Measurements from ENCODE around the gene MMS19.
"Not testable (repeated sequence)": the region's sequence is repeated elsewhere in the genome, so short reads cannot be mapped to it uniquely, and the experiment has no call there.

The MMS19 gene

DNA sequence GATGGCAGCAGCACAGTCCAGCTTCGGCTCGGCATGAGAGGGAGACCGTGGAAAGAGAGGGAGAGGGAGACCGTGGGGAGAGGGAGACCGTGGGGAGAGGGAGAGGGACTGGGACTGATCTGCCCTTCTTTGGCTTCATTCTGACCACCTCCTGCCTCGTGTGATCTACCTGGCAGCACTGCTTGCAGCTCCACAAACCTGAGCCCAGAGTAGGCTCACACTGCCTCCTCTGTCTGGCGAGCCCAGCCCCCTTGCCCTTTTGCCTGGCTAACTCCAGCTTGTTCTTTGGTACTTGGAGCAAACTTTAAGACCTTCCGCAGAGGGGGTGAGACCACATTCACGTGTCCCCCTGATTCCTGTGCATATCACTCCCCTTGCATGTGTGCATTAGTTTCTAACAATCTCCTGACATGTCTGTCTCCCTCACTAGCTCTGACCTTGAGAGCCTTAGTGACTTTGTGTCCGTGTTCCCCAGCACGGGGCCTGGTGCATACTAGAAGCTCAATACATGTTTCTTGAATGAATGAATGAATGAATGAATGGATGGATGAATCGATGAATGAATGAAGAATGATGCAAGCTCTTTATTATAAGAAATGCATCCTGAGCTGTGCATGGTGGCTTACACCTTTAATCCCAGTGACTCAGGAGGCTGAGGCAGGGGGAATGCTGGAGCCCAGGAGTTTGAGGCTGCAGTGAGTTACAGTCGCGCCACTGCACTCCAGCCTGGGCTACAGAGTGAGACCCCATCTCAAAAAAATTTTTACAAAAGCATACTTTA is 31.7 kb upstream of the MMS19 start:
- Histone ChIP-seq H4K20me1 (ENCODE audit: control insufficient read depth, insufficient read depth, low read depth, low read length) (no peaks in the 10 kb centered on the region), H3K36me3 (ENCODE audit: control insufficient read depth, low read length) (no peaks in the 10 kb centered on the region), H3K4me3 (ENCODE audit: low read length) (no peak overlapping the region), H3K79me2 (ENCODE audit: control insufficient read depth, low read length) (no peaks in the 10 kb centered on the region), H3K27ac (ENCODE audit: low read depth, low read length) (no peak overlapping the region), H3F3A (ENCODE audit: control insufficient read depth, insufficient read depth) (no peaks in the 10 kb centered on the region), H3K27me3 (ENCODE audit: control insufficient read depth, low read length) (peaks cover 2% of the 10 kb centered on the region; the same call in 1 of the 2 replicates), H3K4me2 (ENCODE audit: low read length) (no peak overlapping the region), H3K9me2 (replicated peaks; ENCODE audit: control insufficient read depth, low read length) (no peaks in the 10 kb centered on the region), H3K4me1 (ENCODE audit: control insufficient read depth, low read length) (no peaks in the 10 kb centered on the region), H3K9me3 (ENCODE audit: control insufficient read depth, insufficient read depth, low read length) (no peaks in the 10 kb centered on the region)
- no peak for TF ChIP-seq EZH2phosphoT487 (IDR thresholded peaks at IDR 0.05; ENCODE audit: borderline replicate concordance, low read length)
- TF ChIP-seq, protein P1, sequence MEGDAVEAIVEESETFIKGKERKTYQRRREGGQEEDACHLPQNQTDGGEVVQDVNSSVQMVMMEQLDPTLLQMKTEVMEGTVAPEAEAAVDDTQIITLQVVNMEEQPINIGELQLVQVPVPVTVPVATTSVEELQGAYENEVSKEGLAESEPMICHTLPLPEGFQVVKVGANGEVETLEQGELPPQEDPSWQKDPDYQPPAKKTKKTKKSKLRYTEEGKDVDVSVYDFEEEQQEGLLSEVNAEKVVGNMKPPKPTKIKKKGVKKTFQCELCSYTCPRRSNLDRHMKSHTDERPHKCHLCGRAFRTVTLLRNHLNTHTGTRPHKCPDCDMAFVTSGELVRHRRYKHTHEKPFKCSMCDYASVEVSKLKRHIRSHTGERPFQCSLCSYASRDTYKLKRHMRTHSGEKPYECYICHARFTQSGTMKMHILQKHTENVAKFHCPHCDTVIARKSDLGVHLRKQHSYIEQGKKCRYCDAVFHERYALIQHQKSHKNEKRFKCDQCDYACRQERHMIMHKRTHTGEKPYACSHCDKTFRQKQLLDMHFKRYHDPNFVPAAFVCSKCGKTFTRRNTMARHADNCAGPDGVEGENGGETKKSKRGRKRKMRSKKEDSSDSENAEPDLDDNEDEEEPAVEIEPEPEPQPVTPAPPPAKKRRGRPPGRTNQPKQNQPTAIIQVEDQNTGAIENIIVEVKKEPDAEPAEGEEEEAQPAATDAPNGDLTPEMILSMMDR (IDR thresholded peaks at IDR 0.05; ENCODE audit: low read depth, low read length, poor library complexity, severe bottlenecking), result no peak

DNA sequence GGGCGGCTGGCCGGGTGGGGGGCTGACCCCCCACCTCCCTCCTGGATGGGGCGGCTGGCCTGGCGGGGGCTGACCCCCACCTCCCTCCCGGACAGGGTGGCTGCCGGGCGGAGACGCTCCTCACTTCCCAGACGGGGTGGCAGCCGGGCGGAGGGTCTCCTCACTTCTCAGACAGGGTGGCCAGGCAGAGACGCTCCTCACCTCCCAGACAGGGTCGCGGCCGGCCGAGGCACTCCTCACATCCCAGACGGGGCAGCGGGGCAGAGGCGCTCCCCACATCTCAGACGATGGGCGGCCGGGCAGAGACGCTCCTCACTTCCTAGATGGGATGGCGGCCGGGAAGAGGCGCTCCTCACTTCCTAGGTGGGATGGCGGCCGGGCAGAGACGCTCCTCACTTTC is 30.7 kb upstream of the MMS19 start:
- not testable (repeated sequence) for H3F3A ChIP-seq (ENCODE audit: control insufficient read depth, insufficient read depth); H3K4me3 ChIP-seq (ENCODE audit: low read length); H3K4me2 ChIP-seq (ENCODE audit: low read length); H3K79me2 ChIP-seq (ENCODE audit: control insufficient read depth, low read length); H4K20me1 ChIP-seq (ENCODE audit: control insufficient read depth, insufficient read depth, low read depth, low read length); H3K9me2 ChIP-seq (replicated peaks; ENCODE audit: control insufficient read depth, low read length); H3K27ac ChIP-seq (ENCODE audit: low read depth, low read length); H3K27me3 ChIP-seq (ENCODE audit: control insufficient read depth, low read length); H3K36me3 ChIP-seq (ENCODE audit: control insufficient read depth, low read length); H3K9me3 ChIP-seq (ENCODE audit: control insufficient read depth, insufficient read depth, low read length); H3K4me1 ChIP-seq (ENCODE audit: control insufficient read depth, low read length)

DNA sequence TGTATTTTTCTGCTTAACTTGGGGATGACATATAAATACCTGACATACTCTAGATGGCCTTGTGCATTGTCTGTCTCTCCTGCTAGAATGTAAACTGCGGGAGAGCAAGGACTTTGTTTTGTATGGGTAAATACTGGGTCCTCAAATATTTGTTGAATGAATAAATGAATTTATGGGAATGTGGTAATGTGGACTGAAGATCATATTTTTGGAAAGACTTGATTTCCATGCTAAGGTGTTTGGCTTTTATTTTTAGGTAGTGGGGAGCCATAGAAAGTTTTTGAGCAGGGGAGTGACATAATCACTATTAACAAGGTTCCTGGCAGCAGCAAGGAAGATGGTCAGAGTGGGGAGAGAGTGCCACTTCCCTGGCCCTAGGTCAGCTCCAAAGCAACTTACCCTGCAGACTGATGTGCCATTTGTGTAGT is 27.5 kb upstream of the MMS19 start:
- Histone ChIP-seq H3K9me2 (replicated peaks; ENCODE audit: control insufficient read depth, low read length) (no peaks in the 10 kb centered on the region), H3K27ac (ENCODE audit: low read depth, low read length) (no peak overlapping the region), H3K79me2 (ENCODE audit: control insufficient read depth, low read length) (no peaks in the 10 kb centered on the region), H3K4me3 (ENCODE audit: low read length) (no peak overlapping the region), H3K4me1 (ENCODE audit: control insufficient read depth, low read length) (no peaks in the 10 kb centered on the region), H3F3A (ENCODE audit: control insufficient read depth, insufficient read depth) (no peaks in the 10 kb centered on the region), H3K27me3 (ENCODE audit: control insufficient read depth, low read length) (peaks cover under 1% of the 10 kb centered on the region), H3K9me3 (ENCODE audit: control insufficient read depth, insufficient read depth, low read length) (no peaks in the 10 kb centered on the region), H3K4me2 (ENCODE audit: low read length) (no peak overlapping the region), H3K36me3 (ENCODE audit: control insufficient read depth, low read length) (no peaks in the 10 kb centered on the region), H4K20me1 (ENCODE audit: control insufficient read depth, insufficient read depth, low read depth, low read length) (no peaks in the 10 kb centered on the region)
- TF ChIP-seq, protein P1 (IDR thresholded peaks at IDR 0.05; ENCODE audit: low read depth, low read length, poor library complexity, severe bottlenecking), result no peak
- TF ChIP-seq EZH2phosphoT487 (IDR thresholded peaks at IDR 0.05; ENCODE audit: borderline replicate concordance, low read length), result no peak

DNA sequence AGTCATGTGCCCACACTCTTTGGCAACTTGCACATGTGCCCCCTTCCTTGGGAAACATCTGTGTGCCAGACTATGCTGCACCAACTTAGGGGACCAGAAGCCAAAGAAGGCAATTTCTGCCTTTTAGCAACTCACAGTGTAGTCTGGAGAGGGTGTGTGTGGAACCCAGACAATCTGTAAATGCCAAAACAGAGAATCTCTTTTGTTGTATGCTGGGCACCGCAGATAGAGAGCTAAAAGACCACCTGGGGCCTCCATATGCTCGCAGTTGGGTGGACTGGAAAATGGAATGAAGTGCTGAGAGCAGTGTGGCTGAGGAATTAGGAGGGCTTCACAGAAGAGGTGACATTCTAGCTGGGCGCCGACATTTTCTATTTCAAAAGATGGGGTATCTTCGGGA is 26.9 kb upstream of the MMS19 start:
- Histone ChIP-seq H4K20me1 (ENCODE audit: control insufficient read depth, insufficient read depth, low read depth, low read length) (no peaks in the 10 kb centered on the region), H3K27ac (ENCODE audit: low read depth, low read length) (no peak overlapping the region), H3K4me1 (ENCODE audit: control insufficient read depth, low read length) (no peaks in the 10 kb centered on the region), H3K27me3 (ENCODE audit: control insufficient read depth, low read length) (peaks cover 7% of the 10 kb centered on the region), H3K4me3 (ENCODE audit: low read length) (no peak overlapping the region), H3K9me2 (replicated peaks; ENCODE audit: control insufficient read depth, low read length) (no peaks in the 10 kb centered on the region), H3K4me2 (ENCODE audit: low read length) (no peak overlapping the region), H3K36me3 (ENCODE audit: control insufficient read depth, low read length) (no peaks in the 10 kb centered on the region), H3K9me3 (ENCODE audit: control insufficient read depth, insufficient read depth, low read length) (no peaks in the 10 kb centered on the region), H3F3A (ENCODE audit: control insufficient read depth, insufficient read depth) (no peaks in the 10 kb centered on the region), H3K79me2 (ENCODE audit: control insufficient read depth, low read length) (no peaks in the 10 kb centered on the region)
- TF ChIP-seq, protein P1 (IDR thresholded peaks at IDR 0.05; ENCODE audit: low read depth, low read length, poor library complexity, severe bottlenecking), result no peak
- TF ChIP-seq EZH2phosphoT487 (IDR thresholded peaks at IDR 0.05; ENCODE audit: borderline replicate concordance, low read length), result no peak
